A549 (cell line): ENCODE measurements around the gene ARID5B. TPM values are rescaled to one million over a fixed set of nuclear protein-coding genes. Genes with fewer than 3 reads are reported as not detected.

Experiments
- ATAC-seq, 2 experiments: fragments of 200-7000 bp in 1 of 2; fragments of >200 bp in 1 of 2; cut with Nextera tagmentation in 1 of 2; cut with Tn5 transposase in 1 of 2; 3 replicates each; pipeline versions ENCODE4 v1.8.0 to v1.9.1; 2018 to 2020; ENCODE audit warnings: mild to moderate bottlenecking in 1 of 2, moderate library complexity in 1 of 2
- CTCF ChIA-PET: fragments of 300-600 bp; sonication (Branson Sonifier 250); formaldehyde crosslinking; extraction: SDS; loops from one replicate; lab custom pipeline; 2021; ENCODE audit warnings: antibody characterized with exemption, inconsistent platforms; lab: Yijun Ruan, JAX
- POLR2A ChIA-PET: fragments of 350-600 bp; formaldehyde crosslinking; extraction: SDS; loops from one replicate; lab custom pipeline; 2021; ENCODE audit warnings: antibody characterized with exemption, inconsistent platforms; lab: Yijun Ruan, JAX
- DNase-seq, 2 experiments: peaks; one replicate each; pipeline versions ENCODE4 v3.0.0 to v3.0.0-alpha.2; 2011 to 2016; ENCODE audit warnings: low read depth in 1 of 2, low spot score in 1 of 2
- FAIRE-seq: peaks from 2 replicates; lab custom pipeline; 2011; peaks lifted over from hg19 to GRCh38; lab: Jason Lieb, UNC
- H3K27ac ChIP-seq, 2 experiments: fragments of >200 bp; sonication (Bioruptor Twin); formaldehyde crosslinking; 3 replicates each; pipeline ENCODE4 v1.5.1; 2016 to 2017
- H3K4me1 ChIP-seq: fragments of >200 bp; sonication (Bioruptor Twin); formaldehyde crosslinking; 3 replicates; pipeline ENCODE4 v1.6.1; 2016
- H3K4me2 ChIP-seq: fragments of >200 bp; sonication (Bioruptor Twin); formaldehyde crosslinking; 3 replicates; pipeline ENCODE4 v1.6.1; 2016
- H3K4me3 ChIP-seq: fragments of >200 bp; sonication (Bioruptor Twin); formaldehyde crosslinking; 3 replicates; pipeline ENCODE4 v1.5.1; 2016
- H3K9me3 ChIP-seq: fragments of >200 bp; sonication (Bioruptor Twin); formaldehyde crosslinking; 3 replicates; pipeline ENCODE4 v1.6.1; 2016
- ATOH8 ChIP-seq: fragments of 250-450 bp; sonication (Bioruptor Pico); IDR thresholded peaks from 2 replicates; pipeline ENCODE4 v1.5.0; 2020; ENCODE audit warnings: low read depth, mild to moderate bottlenecking, moderate library complexity
- CEBPB ChIP-seq, 2 experiments: fragments of >200 bp in 1 of 2; sonication (Bioruptor Twin) in 1 of 2; formaldehyde crosslinking in 1 of 2; IDR thresholded peaks; 2 replicates each; pipeline ENCODE4 v1.6.1; 2012 to 2016
- CHD2 ChIP-seq: fragments of 150-350 bp; IDR thresholded peaks from 2 replicates; pipeline ENCODE4 v1.6.1; 2014; ENCODE audit warnings: low read length; ENCODE audit not compliant: partially characterized antibody
- CHD4 ChIP-seq: fragments of 200-600 bp; sonication (generic); IDR thresholded peaks from 2 replicates; pipeline ENCODE4 v1.6.1; 2016; ENCODE audit warnings: antibody characterized with exemption, mild to moderate bottlenecking, borderline replicate concordance
- ELK1 ChIP-seq: fragments of 150-350 bp; IDR thresholded peaks from 2 replicates; pipeline ENCODE4 v1.6.1; 2014; ENCODE audit warnings: low read depth, mild to moderate bottlenecking, low read length
- EP300 ChIP-seq, 2 experiments: fragments of >200 bp; sonication (Bioruptor Twin); formaldehyde crosslinking; IDR thresholded peaks; 2 replicates in 1 of 2; 3 replicates in 1 of 2; pipeline ENCODE4 v1.6.1; 2016 to 2017
- FOXS1 ChIP-seq: fragments of 250-450 bp; sonication (Bioruptor Pico); IDR thresholded peaks from 2 replicates; pipeline ENCODE4 v1.5.0; 2020; ENCODE audit warnings: mild to moderate bottlenecking, moderate library complexity
- HEYL ChIP-seq: fragments of 250-450 bp; sonication (Bioruptor Pico); IDR thresholded peaks from 2 replicates; pipeline ENCODE4 v1.8.0; 2021; ENCODE audit warnings: mild to moderate bottlenecking, moderate library complexity
- HOXA7 ChIP-seq: fragments of 250-450 bp; sonication (Bioruptor Pico); IDR thresholded peaks from 2 replicates; pipeline ENCODE4 v1.5.0; 2020; ENCODE audit warnings: mild to moderate bottlenecking, moderate library complexity
- KDM5A ChIP-seq: fragments of 200-600 bp; sonication (generic); IDR thresholded peaks from 2 replicates; pipeline ENCODE4 v1.6.1; 2016; ENCODE audit warnings: antibody characterized with exemption, mild to moderate bottlenecking
- NPAS2 ChIP-seq: fragments of 250-450 bp; sonication (Bioruptor Pico); IDR thresholded peaks from 2 replicates; pipeline ENCODE4 v1.8.0; 2022; ENCODE audit warnings: mild to moderate bottlenecking, moderate library complexity, borderline replicate concordance
- NR3C1 ChIP-seq: fragments of >200 bp; sonication (Bioruptor Twin); formaldehyde crosslinking; IDR thresholded peaks from 3 replicates; pipeline ENCODE4 v1.6.1; 2017
- POLR2AphosphoS2 ChIP-seq: conservative IDR thresholded peaks from 2 replicates; pipeline ENCODE4 v1.6.1; 2012; ENCODE audit warnings: low read length, improper control_type of control experiment, inconsistent platforms
- SREBF2 ChIP-seq: fragments of 450-650 bp; IDR thresholded peaks from 2 replicates; pipeline ENCODE4 v1.6.1; 2014; ENCODE audit warnings: mild to moderate bottlenecking, moderate library complexity
- TFCP2L1 ChIP-seq: fragments of 250-450 bp; sonication (Bioruptor Pico); IDR thresholded peaks from 2 replicates; pipeline ENCODE4 v1.5.0; 2021; ENCODE audit warnings: mild to moderate bottlenecking
- TP53 ChIP-seq: fragments of 250-450 bp; sonication (Bioruptor Pico); IDR thresholded peaks from 2 replicates; pipeline ENCODE4 v1.5.0; 2021; ENCODE audit warnings: mild to moderate bottlenecking, moderate library complexity
- USF2 ChIP-seq: fragments of 450-650 bp; IDR thresholded peaks from 2 replicates; pipeline ENCODE4 v1.6.1; 2014; ENCODE audit warnings: antibody characterized with exemption
- ZNF302 ChIP-seq: fragments of 250-450 bp; sonication (Bioruptor Pico); IDR thresholded peaks from 2 replicates; pipeline ENCODE4 v1.9.0; 2021; ENCODE audit warnings: inconsistent platforms, mild to moderate bottlenecking, moderate library complexity
- WGBS: methylation state at CpG from one replicate; pipeline ENCODE4 v1.1.6; 2017; ENCODE audit errors: missing lambda C conversion rate; 5-methylcytosine and 5-hydroxymethylcytosine counted together
- polyA plus RNA-seq, 4 experiments: library from polyadenylated mRNA; depleted of rRNA in 3 of 4; stranded (reverse); fragments of >200 nt; fragmentation: RNase III in 1 of 4; extraction: RNeasy Plus Mini Kit Qiagen cat#74134 plus additional on column Dnase treatment in 1 of 4; gene quantifications; 2 replicates in 3 of 4; 3 replicates in 1 of 4; pipeline ENCODE4 v1.2.3, GENCODE V29; 2011 to 2017

The ARID5B gene
- polyA plus RNA-seq, 2 of the 4 experiments (the other 2 are of a cell fraction): 0.75 to 1.6 TPM

- Histone ChIP-seq H3K4me2 (no peak overlapping the region), H3K4me3 (no peak overlapping the region), H3K4me1 (no peaks in the 10 kb centered on the region), H3K27ac (no peak overlapping the region), H3K9me3 (no peaks in the 10 kb centered on the region)
- WGBS: 63% methylated on average over 8 of the region's 9 CpGs
- CTCF ChIA-PET: interaction anchor here (1.0 kb wide), 1 partner anchor 10 kb away, joined by 3 read pairs; no protein-coding TSS in a partner anchor
- ATAC-seq (no peak), DNase-seq (no peak), FAIRE-seq (no peak)
- TF ChIP-seq CHD2 (no peak), ATOH8 (CRISPR knock-in tag) (no peak), HEYL (no peak), CHD4 (no peak), TFCP2L1 (CRISPR knock-in tag) (no peak)
- POLR2A ChIA-PET: no interaction called here
These were observed 116.8 kb downstream of the ARID5B start for GRCh38 chr10:62018131-62018911.

- Histone ChIP-seq H3K9me3 (no peaks in the 10 kb centered on the region), H3K4me2 (no peak overlapping the region), H3K27ac (no peak overlapping the region), H3K4me3 (no peak overlapping the region), H3K4me1 (no peaks in the 10 kb centered on the region)
- ATAC-seq (no peak), FAIRE-seq (no peak)
- POLR2A ChIA-PET: no interaction called here
- CTCF ChIA-PET: no interaction called here
- no peak for TF ChIP-seq CEBPB (IDR thresholded peaks at IDR 0.05)
- no peak for TF ChIP-seq TFCP2L1 (CRISPR knock-in tag)
- TF ChIP-seq ELK1: no peak
- no peak for TF ChIP-seq ZNF302 (CRISPR knock-in tag)
- TF ChIP-seq ATOH8 (CRISPR knock-in tag): no peak
- TF ChIP-seq POLR2AphosphoS2: no peak
- TF ChIP-seq HOXA7 (CRISPR knock-in tag): no peak
- no peak for TF ChIP-seq USF2
- no peak for TF ChIP-seq KDM5A
- TF ChIP-seq TP53 (CRISPR knock-in tag): no peak
- TF ChIP-seq FOXS1 (CRISPR knock-in tag): no peak
- no peak for TF ChIP-seq NR3C1
- TF ChIP-seq NPAS2: no peak
- TF ChIP-seq, all 56 proteins: peak for 0
- WGBS: 78% methylated on average over 8 of the region's 8 CpGs
- no peak for DNase-seq
These were observed 117.7 kb downstream of the ARID5B start for GRCh38 chr10:62019013-62019684.

GRCh38 chr10:62019685-62020359, 118.3 kb downstream of the ARID5B start:
- no peaks in the 10 kb centered on the region for H3K9me3 ChIP-seq
- DNase-seq (no peak), FAIRE-seq (no peak), ATAC-seq (no peak)
- TF ChIP-seq EP300 (IDR thresholded peaks at IDR 0.05) (no peak), SREBF2 (no peak), KDM5A (no peak)
- POLR2A ChIA-PET: no interaction called here
- no peak overlapping the region for H3K4me3 ChIP-seq
- CTCF ChIA-PET: interaction anchor here (4.2 kb wide), 1 partner anchor 18 kb away, joined by 18 read pairs; no protein-coding TSS in a partner anchor
- H3K27ac ChIP-seq: no peak overlapping the region
- H3K4me2 ChIP-seq: no peak overlapping the region
- H3K4me1 ChIP-seq: no peaks in the 10 kb centered on the region
- 67% methylated on average over 6 of the region's 6 CpGs for WGBS
